ENCODE data around the gene TRMT61A. TPM values are rescaled to one million over a fixed set of nuclear protein-coding genes. Genes with fewer than 3 reads are reported as not detected.

The TRMT61A gene
- total and polyA plus RNA-seq, 2 of the 13 experiments (the other 11 are each of a cell fraction or from before 2014, with no cell fraction given) = 6.5 to 13.6 TPM

DNA sequence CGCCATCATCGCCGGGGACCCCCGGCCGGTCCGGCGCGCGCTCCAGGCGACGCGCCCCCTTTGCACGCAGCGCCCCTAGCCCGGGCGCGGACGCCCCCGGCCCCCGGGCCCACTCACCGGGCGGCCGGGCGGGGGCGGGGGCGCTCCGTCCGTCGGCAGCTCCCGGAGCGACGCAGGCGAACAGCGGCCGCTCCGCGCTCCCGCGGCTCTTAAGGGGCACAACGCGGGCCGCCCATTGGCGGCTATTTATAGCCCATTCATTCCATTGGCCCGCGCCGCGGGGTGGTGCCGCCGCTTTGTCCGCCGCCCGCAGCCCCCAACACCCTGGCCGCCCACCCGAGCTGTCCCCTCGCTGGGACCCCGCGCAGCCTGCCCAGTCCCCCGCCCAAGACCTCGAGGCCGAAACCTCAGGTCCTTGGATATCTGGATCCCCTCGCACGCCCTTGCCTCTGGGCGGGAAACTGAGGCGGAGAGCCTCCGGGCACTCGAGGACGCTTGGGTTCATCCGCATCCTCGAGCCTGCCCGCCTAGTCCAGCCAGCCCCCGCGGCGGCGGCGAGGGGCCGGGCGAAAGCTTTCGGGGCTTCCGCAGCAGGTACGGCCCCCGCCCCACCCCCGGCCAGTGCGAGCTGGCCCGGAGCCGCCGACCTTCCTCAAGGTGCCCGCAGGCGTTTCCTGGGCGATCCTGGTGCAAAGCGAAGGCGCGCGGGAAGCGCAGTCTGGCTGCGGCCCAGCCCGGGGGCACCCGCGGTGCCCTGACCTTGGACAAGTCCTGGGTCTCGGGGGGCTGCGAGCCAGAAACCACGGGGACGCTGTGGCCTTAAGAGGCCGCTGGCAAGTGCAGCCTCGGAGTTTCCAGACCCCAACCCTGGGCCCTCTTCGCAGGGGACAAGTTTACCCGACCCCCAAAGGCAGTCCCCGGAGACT lies 6.1 kb upstream of the TRMT61A start, which contains the start of gene CKB (continued):
- TF ChIP-seq, protein P1, sequence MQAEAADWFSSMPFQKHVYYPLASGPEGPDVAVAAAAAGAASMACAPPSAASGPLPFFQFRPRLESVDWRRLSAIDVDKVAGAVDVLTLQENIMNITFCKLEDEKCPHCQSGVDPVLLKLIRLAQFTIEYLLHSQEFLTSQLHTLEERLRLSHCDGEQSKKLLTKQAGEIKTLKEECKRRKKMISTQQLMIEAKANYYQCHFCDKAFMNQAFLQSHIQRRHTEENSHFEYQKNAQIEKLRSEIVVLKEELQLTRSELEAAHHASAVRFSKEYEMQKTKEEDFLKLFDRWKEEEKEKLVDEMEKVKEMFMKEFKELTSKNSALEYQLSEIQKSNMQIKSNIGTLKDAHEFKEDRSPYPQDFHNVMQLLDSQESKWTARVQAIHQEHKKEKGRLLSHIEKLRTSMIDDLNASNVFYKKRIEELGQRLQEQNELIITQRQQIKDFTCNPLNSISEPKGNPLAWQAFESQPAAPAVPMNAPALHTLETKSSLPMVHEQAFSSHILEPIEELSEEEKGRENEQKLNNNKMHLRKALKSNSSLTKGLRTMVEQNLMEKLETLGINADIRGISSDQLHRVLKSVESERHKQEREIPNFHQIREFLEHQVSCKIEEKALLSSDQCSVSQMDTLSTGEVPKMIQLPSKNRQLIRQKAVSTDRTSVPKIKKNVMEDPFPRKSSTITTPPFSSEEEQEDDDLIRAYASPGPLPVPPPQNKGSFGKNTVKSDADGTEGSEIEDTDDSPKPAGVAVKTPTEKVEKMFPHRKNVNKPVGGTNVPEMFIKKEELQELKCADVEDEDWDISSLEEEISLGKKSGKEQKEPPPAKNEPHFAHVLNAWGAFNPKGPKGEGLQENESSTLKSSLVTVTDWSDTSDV (CRISPR knock-in tag; IDR thresholded peaks at IDR 0.05) = 0 out of 2 replicates have a peak, but pooled peaks have one; percentile 43
- TF ChIP-seq, protein P2, sequence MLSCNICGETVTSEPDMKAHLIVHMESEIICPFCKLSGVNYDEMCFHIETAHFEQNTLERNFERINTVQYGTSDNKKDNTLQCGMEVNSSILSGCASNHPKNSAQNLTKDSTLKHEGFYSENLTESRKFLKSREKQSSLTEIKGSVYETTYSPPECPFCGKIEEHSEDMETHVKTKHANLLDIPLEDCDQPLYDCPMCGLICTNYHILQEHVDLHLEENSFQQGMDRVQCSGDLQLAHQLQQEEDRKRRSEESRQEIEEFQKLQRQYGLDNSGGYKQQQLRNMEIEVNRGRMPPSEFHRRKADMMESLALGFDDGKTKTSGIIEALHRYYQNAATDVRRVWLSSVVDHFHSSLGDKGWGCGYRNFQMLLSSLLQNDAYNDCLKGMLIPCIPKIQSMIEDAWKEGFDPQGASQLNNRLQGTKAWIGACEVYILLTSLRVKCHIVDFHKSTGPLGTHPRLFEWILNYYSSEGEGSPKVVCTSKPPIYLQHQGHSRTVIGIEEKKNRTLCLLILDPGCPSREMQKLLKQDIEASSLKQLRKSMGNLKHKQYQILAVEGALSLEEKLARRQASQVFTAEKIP (CRISPR knock-in tag; IDR thresholded peaks at IDR 0.05; ENCODE audit: borderline replicate concordance) = no peak
- TF ChIP-seq RBM22 (optimal IDR thresholded peaks at IDR 0.05; ENCODE audit: low read length) = no peak
- no peak for TF ChIP-seq RXRA (CRISPR knock-in tag; IDR thresholded peaks at IDR 0.05)
- TF ChIP-seq KLF6 (CRISPR knock-in tag; IDR thresholded peaks at IDR 0.05) = no peak
- TF ChIP-seq KAT7 (CRISPR knock-in tag; IDR thresholded peaks at IDR 0.05; ENCODE audit: borderline replicate concordance) = no peak
- TF ChIP-seq ISX (CRISPR knock-in tag; conservative IDR thresholded peaks at IDR 0.05) = no peak
- no peak for TF ChIP-seq KDM5A (IDR thresholded peaks at IDR 0.05; ENCODE audit: borderline replicate concordance, low read length)
- TF ChIP-seq GABPB1 (CRISPR knock-in tag; IDR thresholded peaks at IDR 0.05) = peak; percentile 15; the same call in 1 of the 2 replicates
- no peak for TF ChIP-seq ZNF839 (CRISPR knock-in tag; IDR thresholded peaks at IDR 0.05; ENCODE audit: borderline replicate concordance)
- TF ChIP-seq, protein P3, sequence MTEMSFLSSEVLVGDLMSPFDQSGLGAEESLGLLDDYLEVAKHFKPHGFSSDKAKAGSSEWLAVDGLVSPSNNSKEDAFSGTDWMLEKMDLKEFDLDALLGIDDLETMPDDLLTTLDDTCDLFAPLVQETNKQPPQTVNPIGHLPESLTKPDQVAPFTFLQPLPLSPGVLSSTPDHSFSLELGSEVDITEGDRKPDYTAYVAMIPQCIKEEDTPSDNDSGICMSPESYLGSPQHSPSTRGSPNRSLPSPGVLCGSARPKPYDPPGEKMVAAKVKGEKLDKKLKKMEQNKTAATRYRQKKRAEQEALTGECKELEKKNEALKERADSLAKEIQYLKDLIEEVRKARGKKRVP (CRISPR knock-in tag; IDR thresholded peaks at IDR 0.05) = no peak
- TF ChIP-seq NFKB2 (CRISPR knock-in tag; IDR thresholded peaks at IDR 0.05; ENCODE audit: borderline replicate concordance) = no peak; the same call in 1 of the 2 replicates
- no peak for TF ChIP-seq SYNCRIP (IDR thresholded peaks at IDR 0.05; ENCODE audit: insufficient read depth, low read depth, low read length)
- TF ChIP-seq RBAK (CRISPR knock-in tag; IDR thresholded peaks at IDR 0.05) = no peak
- TF ChIP-seq, protein P4, sequence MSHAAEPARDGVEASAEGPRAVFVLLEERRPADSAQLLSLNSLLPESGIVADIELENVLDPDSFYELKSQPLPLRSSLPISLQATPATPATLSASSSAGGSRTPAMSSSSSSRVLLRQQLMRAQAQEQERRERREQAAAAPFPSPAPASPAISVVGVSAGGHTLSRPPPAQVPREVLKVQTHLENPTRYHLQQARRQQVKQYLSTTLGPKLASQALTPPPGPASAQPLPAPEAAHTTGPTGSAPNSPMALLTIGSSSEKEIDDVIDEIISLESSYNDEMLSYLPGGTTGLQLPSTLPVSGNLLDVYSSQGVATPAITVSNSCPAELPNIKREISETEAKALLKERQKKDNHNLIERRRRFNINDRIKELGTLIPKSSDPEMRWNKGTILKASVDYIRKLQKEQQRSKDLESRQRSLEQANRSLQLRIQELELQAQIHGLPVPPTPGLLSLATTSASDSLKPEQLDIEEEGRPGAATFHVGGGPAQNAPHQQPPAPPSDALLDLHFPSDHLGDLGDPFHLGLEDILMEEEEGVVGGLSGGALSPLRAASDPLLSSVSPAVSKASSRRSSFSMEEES (CRISPR knock-in tag; IDR thresholded peaks at IDR 0.05) = no peak
- TF ChIP-seq, protein P5, sequence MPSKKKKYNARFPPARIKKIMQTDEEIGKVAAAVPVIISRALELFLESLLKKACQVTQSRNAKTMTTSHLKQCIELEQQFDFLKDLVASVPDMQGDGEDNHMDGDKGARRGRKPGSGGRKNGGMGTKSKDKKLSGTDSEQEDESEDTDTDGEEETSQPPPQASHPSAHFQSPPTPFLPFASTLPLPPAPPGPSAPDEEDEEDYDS (CRISPR knock-in tag; IDR thresholded peaks at IDR 0.05) = peak; percentile 81
- TF ChIP-seq POLR2G (IDR thresholded peaks at IDR 0.05; ENCODE audit: low read depth, low read length) = peak; percentile 85
- TF ChIP-seq ZMYM3 (CRISPR knock-in tag; IDR thresholded peaks at IDR 0.05) = no peak
- no peak for TF ChIP-seq ZNF432 (CRISPR knock-in tag; IDR thresholded peaks at IDR 0.05; ENCODE audit: borderline replicate concordance)
- TF ChIP-seq, protein P6, sequence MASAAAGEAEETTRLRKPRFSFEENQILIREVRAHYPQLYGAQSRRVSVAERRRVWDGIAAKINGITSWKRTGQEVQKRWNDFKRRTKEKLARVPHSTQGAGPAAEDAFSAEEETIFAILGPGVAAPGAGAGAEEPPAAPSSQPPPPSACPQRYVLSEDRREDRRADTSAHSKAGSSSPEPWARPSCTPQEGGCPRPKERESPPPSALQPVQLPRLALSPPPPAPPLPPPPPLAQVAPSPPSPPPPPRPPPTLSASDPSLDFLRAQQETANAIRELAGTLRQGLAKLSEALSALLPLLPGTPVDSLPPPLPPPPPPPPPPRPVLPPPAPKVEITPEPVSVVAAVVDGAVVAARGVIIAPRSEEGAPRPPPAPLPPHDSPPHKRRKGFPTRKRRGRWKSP (CRISPR knock-in tag; IDR thresholded peaks at IDR 0.05) = 0 out of 2 replicates have a peak, but pooled peaks have one; percentile 26
